ENCODE data around the gene ETV3. TPM values are rescaled to one million over a fixed set of nuclear protein-coding genes. Genes with fewer than 3 reads are reported as not detected.

ETV3 gene
- total RNA-seq, 1 donor from 2014 or later: 16.8 TPM

DNA sequence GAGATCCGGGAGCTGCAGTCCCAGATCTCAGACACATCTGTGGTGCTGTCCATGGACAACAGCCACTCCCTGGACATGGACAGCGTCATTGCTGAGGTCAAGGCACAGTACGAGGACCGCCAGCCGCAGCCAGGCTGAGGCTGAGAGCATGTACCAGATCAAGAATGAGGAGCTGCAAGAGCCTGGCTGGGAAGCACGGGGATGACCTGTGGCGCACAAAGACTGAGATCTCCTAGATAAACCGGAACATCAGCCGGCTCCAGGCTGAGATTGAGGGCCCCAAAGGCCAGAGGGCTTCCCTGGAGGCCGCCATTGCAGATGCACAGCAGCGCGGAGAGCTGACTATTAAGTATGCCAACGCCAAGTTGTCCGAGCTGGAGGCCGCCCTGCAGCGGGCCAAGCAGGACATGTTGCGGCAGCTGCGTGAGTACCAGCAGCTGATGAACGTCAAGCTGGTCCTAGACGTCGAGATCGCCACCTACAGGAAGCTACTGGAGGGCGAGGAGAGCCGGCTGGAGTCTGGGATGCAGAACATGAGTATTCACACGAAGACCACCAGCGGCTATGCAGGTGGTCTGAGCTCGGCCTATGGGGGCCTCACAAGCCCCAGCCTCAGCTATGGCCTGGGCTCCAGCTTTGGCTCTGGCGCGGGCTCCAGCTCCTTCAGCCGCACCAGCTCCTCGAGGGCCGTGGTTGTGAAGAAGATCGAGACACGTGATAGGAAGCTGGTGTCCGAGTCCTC is 64.1 kb downstream of the ETV3 start:
- ATAC-seq: peak; percentile 61
- intact Hi-C loops (cut with micrococcal nuclease): loop anchor here (5.0 kb wide), 1 partner anchor 92 kb away; no protein-coding TSS in a partner anchor
- peak; percentile 80 for DNase-seq

Other genes with a start within 250 kb of the ETV3 start
- 8.2 TPM for gene PEAR1, start 244.7 kb downstream of the ETV3 start, total RNA-seq
- 0.17 TPM for gene LRRC71, start 217.8 kb downstream of the ETV3 start, total RNA-seq
- gene ARHGEF11, start 92.7 kb downstream of the ETV3 start, total RNA-seq: 28.8 TPM
- not detected for gene ETV3L, start 38.6 kb downstream of the ETV3 start, total RNA-seq